ENCODE measurements around the gene ZNF284.

GRCh38 chr19:44076325-44076724 lies 4.4 kb downstream of the ZNF284 start:
- TF ChIP-seq CTCF (IDR thresholded peaks at IDR 0.05) (no peak), MAX (IDR thresholded peaks at IDR 0.05) (no peak), SREBF2 (IDR thresholded peaks at IDR 0.05) (no peak), KDM5A (IDR thresholded peaks at IDR 0.05) (no peak), CHD4 (IDR thresholded peaks at IDR 0.05; ENCODE audit: borderline replicate concordance) (no peak)

Data from A549 (cell line).